GM12864 (cell line): ENCODE results near the gene LTA.

Source experiments
- DNase-seq: peaks from one replicate; pipeline ENCODE4 v3.0.0-alpha.2; 2011; ENCODE audit warnings: low read depth
- H3K4me3 ChIP-seq: 2 replicates; pipeline ENCODE4 v1.5.1; 2011; ENCODE audit warnings: mild to moderate bottlenecking, low read depth, low read length, control low read depth
- CTCF ChIP-seq: IDR thresholded peaks from 2 replicates; pipeline ENCODE4 v1.5.1; 2011; ENCODE audit warnings: low read depth, mild to moderate bottlenecking, moderate library complexity, low read length, control low read depth, inconsistent platforms; ENCODE audit errors: missing control alignments

Gene LTA

GRCh38 chr6:31543639-31544038 lies 28.4 kb upstream of the LTA start:
- no peak for DNase-seq
- no peak overlapping the region for H3K4me3 ChIP-seq
- TF ChIP-seq CTCF = no peak

GRCh38 chr6:31544676-31545075 lies 27.4 kb upstream of the LTA start:
- H3K4me3 ChIP-seq = no peak overlapping the region
- no peak for DNase-seq
- TF ChIP-seq CTCF = no peak

DNA sequence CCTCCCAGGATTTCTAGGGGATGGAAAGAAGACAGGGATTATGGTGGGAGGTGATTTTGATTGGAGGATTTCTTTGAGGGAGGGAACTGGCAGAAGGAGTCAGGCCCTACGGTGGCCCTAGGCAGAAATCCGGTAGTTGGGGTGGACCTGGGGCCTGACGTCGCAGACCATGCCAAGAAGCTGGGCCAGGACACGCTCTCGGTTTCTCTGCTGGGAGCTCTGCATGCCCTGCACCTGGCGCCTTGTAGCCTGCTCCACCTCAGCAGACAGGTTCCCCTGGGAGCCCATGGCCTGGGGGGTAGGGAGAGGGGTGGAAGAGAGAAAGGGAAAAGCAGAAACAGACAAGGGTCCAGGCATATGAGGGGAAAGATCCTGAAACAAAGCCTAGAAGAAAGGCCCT lies 26.8 kb upstream of the LTA start:
- TF ChIP-seq CTCF = no peak
- no peak overlapping the region for H3K4me3 ChIP-seq
- no peak for DNase-seq

- peak within 1 kb of the TSS; percentile 56 for H3K4me3 ChIP-seq
- peak; percentile 69 for DNase-seq
- TF ChIP-seq CTCF = peak; percentile 97
Observed at GRCh38 chr6:31546339-31546957, 25.6 kb upstream of the LTA start, which contains the start of gene ATP6V1G2. Gene ATP6V1G2 (minus strand): TSS chr6:31546608. CDS start chr6:31546559, 49 bp downstream.

DNA sequence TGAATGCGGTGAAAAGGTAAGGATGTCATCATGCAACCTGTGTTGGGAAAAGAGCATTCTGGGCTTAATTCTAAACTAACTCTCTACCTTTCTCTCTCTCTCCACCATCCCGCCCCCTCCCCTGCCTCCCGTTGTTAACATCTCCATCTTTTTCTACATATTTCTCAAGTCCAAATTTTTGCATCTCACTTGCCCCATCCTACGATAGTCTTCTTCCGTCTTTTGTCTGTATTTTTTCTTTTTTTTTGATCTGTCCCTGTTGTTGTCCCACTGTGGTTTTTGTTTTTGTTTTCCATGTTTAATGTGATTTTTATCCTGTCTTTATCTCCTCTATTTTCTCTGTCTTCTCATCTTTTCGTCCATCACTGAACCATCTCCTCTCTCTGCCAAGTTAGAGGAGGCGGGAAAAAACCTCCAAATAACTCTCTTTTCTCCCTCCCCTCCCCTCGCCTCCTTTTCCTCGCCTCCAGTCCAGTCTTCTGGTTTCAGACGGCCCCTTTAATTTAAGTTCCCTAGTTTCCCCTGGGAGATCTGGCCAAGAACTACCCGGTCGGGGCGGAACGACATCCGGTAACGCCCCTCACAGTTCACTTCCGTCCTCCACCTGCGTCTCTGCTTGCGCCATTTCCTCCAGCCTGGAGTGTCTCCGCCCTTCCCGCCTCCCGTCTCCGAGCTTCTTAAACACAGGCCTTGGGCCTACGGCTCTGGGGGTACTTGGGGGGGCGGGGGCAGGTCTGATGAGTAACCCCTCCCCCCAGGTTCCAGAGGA lies 24.9 kb upstream of the LTA start, which contains the start of gene NFKBIL1:
NFKBIL1 (plus strand) TSS at position 651 of the 769 bp plus-strand sequence; CDS start at position 738, 87 bp downstream.
- no peak for TF ChIP-seq CTCF
- peak; percentile 95 for DNase-seq

GRCh38 chr6:31547727-31548543 lies 24.2 kb upstream of the LTA start:
- no peak for TF ChIP-seq CTCF
- DNase-seq = no peak
- H3K4me3 ChIP-seq = peak overlapping the region; percentile 56

More for the DNA sequence above, 24.9 kb upstream of the LTA start, which contains the start of gene NFKBIL1:
- H3K4me3 ChIP-seq = peak within 1 kb of the TSS; percentile 56
